ENCODE results near the gene SYNE1.

GRCh38 chr6:152314483-152314832 is 322.7 kb downstream of the SYNE1 start:
- TF ChIP-seq CTCF (IDR thresholded peaks at IDR 0.05; ENCODE audit: poor library complexity) (no peak), EZH2 (IDR thresholded peaks at IDR 0.05; ENCODE audit: borderline replicate concordance) (no peak)
